Cardiac fibroblast (primary cell): Measurements from ENCODE around the gene LRRC26.
"Not testable (repeated sequence)": the region's sequence is repeated elsewhere in the genome, so short reads cannot be mapped to it uniquely, and the experiment has no call there.

Experiments
- DNase-seq, 2 donors: peaks; one replicate each; pipeline versions ENCODE4 v3.0.0 to v3.0.0-alpha.2; 2010; ENCODE audit warnings: low read depth in 2 of 2
- H3K4me3 ChIP-seq, 2 donors: replicated peaks in 1 of 2; 1 replicate in 1 of 2; 2 replicates in 1 of 2; pipeline ENCODE4 v1.5.1; 2011; ENCODE audit warnings: low read depth in 2 of 2, low read length in 2 of 2, mild to moderate bottlenecking in 2 of 2, moderate library complexity in 1 of 2
- CTCF ChIP-seq: IDR thresholded peaks from one replicate; pipeline ENCODE4 v1.5.1; 2011; ENCODE audit warnings: low read depth, mild to moderate bottlenecking, low read length, inconsistent platforms

The LRRC26 gene

GRCh38 chr9:137138058-137138721, 31.7 kb downstream of the LRRC26 start:
- TF ChIP-seq CTCF, result no peak
- DNase-seq, result no peak
- no peak overlapping the region for H3K4me3 ChIP-seq

- no peak for TF ChIP-seq CTCF
- no peak for DNase-seq
- H3K4me3 ChIP-seq, result no peak overlapping the region
Measured at GRCh38 chr9:137136881-137137607, 32.8 kb downstream of the LRRC26 start.

- DNase-seq, result no peak
- no peak for TF ChIP-seq CTCF
- H3K4me3 ChIP-seq, result no peak overlapping the region
Measured at GRCh38 chr9:137136261-137136880, 33.5 kb downstream of the LRRC26 start.

GRCh38 chr9:137135154-137135553, 34.7 kb downstream of the LRRC26 start:
- H3K4me3 ChIP-seq, DNase-seq: not testable (repeated sequence)

- DNase-seq, result no peak
- TF ChIP-seq CTCF, result no peak
- H3K4me3 ChIP-seq, result no peak overlapping the region
Measured at GRCh38 chr9:137134191-137134590, 35.7 kb downstream of the LRRC26 start.

GRCh38 chr9:137130176-137130755, 39.6 kb downstream of the LRRC26 start:
- peak in 1 of 2 donors; percentile 33 for DNase-seq
- H3K4me3 ChIP-seq, result peak overlapping the region; percentile 75 to 79
- TF ChIP-seq CTCF, result no peak
